Measurements from ENCODE around the gene FRRS1.

FRRS1 gene

GRCh38 chr1:99768524-99769245, 2.2 kb upstream of the FRRS1 start:
- DNase-seq (ENCODE audit: low read depth): no peak

GRCh38 chr1:99768104-99768503, 1.7 kb upstream of the FRRS1 start:
- no peak for TF ChIP-seq CTCF (IDR thresholded peaks at IDR 0.05; ENCODE audit: low read depth, low read length, missing control alignments)
- no peak overlapping the region for H3K4me3 ChIP-seq (ENCODE audit: low read depth, low read length)
- no peak for DNase-seq (ENCODE audit: low read depth)

More at GRCh38 chr1:99768524-99769245, 2.2 kb upstream of the FRRS1 start:
- H3K4me3 ChIP-seq (ENCODE audit: low read depth, low read length): no peak overlapping the region
- TF ChIP-seq CTCF (IDR thresholded peaks at IDR 0.05; ENCODE audit: low read depth, low read length, missing control alignments): no peak

- no peak for TF ChIP-seq CTCF (IDR thresholded peaks at IDR 0.05; ENCODE audit: low read depth, low read length, missing control alignments)
- no peak overlapping the region for H3K4me3 ChIP-seq (ENCODE audit: low read depth, low read length)
- DNase-seq (ENCODE audit: low read depth): no peak
These were observed 1.5 kb downstream of the FRRS1 start for GRCh38 chr1:99764909-99765308.

- no peak for DNase-seq (ENCODE audit: low read depth)
- H3K4me3 ChIP-seq (ENCODE audit: low read depth, low read length): no peak overlapping the region
- no peak for TF ChIP-seq CTCF (IDR thresholded peaks at IDR 0.05; ENCODE audit: low read depth, low read length, missing control alignments)
These were observed 2.0 kb downstream of the FRRS1 start for GRCh38 chr1:99764439-99764838.

GRCh38 chr1:99763956-99764355, 2.5 kb downstream of the FRRS1 start:
- H3K4me3 ChIP-seq (ENCODE audit: low read depth, low read length): no peak overlapping the region
- TF ChIP-seq CTCF (IDR thresholded peaks at IDR 0.05; ENCODE audit: low read depth, low read length, missing control alignments): no peak
- DNase-seq (ENCODE audit: low read depth): no peak

- DNase-seq (ENCODE audit: low read depth): no peak
- no peak overlapping the region for H3K4me3 ChIP-seq (ENCODE audit: low read depth, low read length)
- no peak for TF ChIP-seq CTCF (IDR thresholded peaks at IDR 0.05; ENCODE audit: low read depth, low read length, missing control alignments)
These were observed 4.7 kb downstream of the FRRS1 start for GRCh38 chr1:99761774-99762173.
